ENCODE results near the gene GSE1.

- no peak for TF ChIP-seq CTCF (IDR thresholded peaks at IDR 0.05; ENCODE audit: poor library complexity)
- no peak for TF ChIP-seq EZH2phosphoT487 (IDR thresholded peaks at IDR 0.05; ENCODE audit: low read depth, severe bottlenecking, unreplicated experiment)
Measured at GRCh38 chr16:85634747-85635544, 21.8 kb downstream of the GSE1 start.
